WTC11 (cell line): ENCODE measurements around the gene HJURP. TPM values are rescaled to one million over a fixed set of nuclear protein-coding genes. Genes with fewer than 3 reads are reported as not detected.

Experiments used
- ATAC-seq: fragments of 200-7000 bp; cut with Tn5 transposase; 2 replicates; pipeline ENCODE4 v1.10.0; 2021; ENCODE audit warnings: mild to moderate bottlenecking, moderate library complexity
- CTCF ChIA-PET: fragments of 300-600 bp; sonication (Branson Sonifier 250); formaldehyde crosslinking; loops from one replicate; lab custom pipeline; 2021; ENCODE audit warnings: antibody characterized with exemption; lab: Charles Lee
- POLR2A ChIA-PET: fragments of 350-600 bp; sonication (Branson Sonifier 250); formaldehyde crosslinking; loops from one replicate; lab custom pipeline; 2021; ENCODE audit warnings: antibody characterized with exemption; lab: Charles Lee
- DNase-seq: peaks from one replicate; pipeline ENCODE4 v3.0.0; 2021; ENCODE audit warnings: low spot score
- H3K27ac Mint-ChIP-seq: 2 replicates; pipeline ENCODE4 v1.8.0; 2021; ENCODE audit warnings: mixed read lengths
- H3K27me3 Mint-ChIP-seq: 2 replicates; pipeline ENCODE4 v1.8.0; 2021; ENCODE audit warnings: low read depth, mild to moderate bottlenecking, moderate library complexity, mixed read lengths
- H3K36me3 Mint-ChIP-seq: 2 replicates; pipeline ENCODE4 v1.8.0; 2021; ENCODE audit warnings: mixed read lengths
- H3K4me1 Mint-ChIP-seq: 2 replicates; pipeline ENCODE4 v1.8.0; 2022; ENCODE audit warnings: mixed read lengths
- H3K4me3 Mint-ChIP-seq: 2 replicates; pipeline ENCODE4 v1.8.0; 2021; ENCODE audit warnings: mild to moderate bottlenecking, moderate library complexity, mixed read lengths
- H3K9me3 Mint-ChIP-seq: 2 replicates; pipeline ENCODE4 v1.8.0; 2021; ENCODE audit warnings: mixed read lengths
- CREB1 ChIP-seq: sonication (generic); formaldehyde crosslinking; IDR thresholded peaks from 2 replicates; pipeline ENCODE4 v1.8.0; 2023; ENCODE audit warnings: mild to moderate bottlenecking, missing genetic modification reagents
- FOXP1 ChIP-seq: sonication (generic); formaldehyde crosslinking; IDR thresholded peaks from 2 replicates; pipeline ENCODE4 v1.8.0; 2022; ENCODE audit warnings: missing genetic modification reagents, mild to moderate bottlenecking, moderate library complexity, borderline replicate concordance
- NFE2L1 ChIP-seq: sonication (generic); formaldehyde crosslinking; IDR thresholded peaks from 2 replicates; pipeline ENCODE4 v1.8.1; 2023; ENCODE audit warnings: missing genetic modification reagents
- NFYB ChIP-seq: sonication (generic); formaldehyde crosslinking; conservative IDR thresholded peaks from 2 replicates; pipeline ENCODE4 v1.8.0; 2022; ENCODE audit warnings: low read depth, missing genetic modification reagents
- NR3C1 ChIP-seq: sonication (generic); formaldehyde crosslinking; conservative IDR thresholded peaks from 2 replicates; pipeline ENCODE4 v1.8.1; 2023; ENCODE audit warnings: low read depth, mild to moderate bottlenecking, missing genetic modification reagents
- ZNF423 ChIP-seq: fragments of 250-450 bp; sonication (Bioruptor Pico); IDR thresholded peaks from 2 replicates; pipeline ENCODE4 v2.1.2; 2022; ENCODE audit warnings: mild to moderate bottlenecking, moderate library complexity
- total RNA-seq: library from RNA; stranded (reverse); gene quantifications from 3 replicates; pipeline ENCODE4 v1.2.3, GENCODE V29; 2021
- TF ChIP-seq, protein P1 (sequence below): sonication (generic); formaldehyde crosslinking; IDR thresholded peaks from 2 replicates; pipeline ENCODE4 v1.8.0; 2023; ENCODE audit warnings: missing genetic modification reagents, mild to moderate bottlenecking, borderline replicate concordance
- TF ChIP-seq, protein P2 (sequence below): fragments of 250-450 bp; sonication (Bioruptor Pico); IDR thresholded peaks from 2 replicates; pipeline ENCODE4 v1.9.0; 2021; ENCODE audit warnings: moderate library complexity, mild to moderate bottlenecking, inconsistent platforms, borderline replicate concordance
- TF ChIP-seq, protein P3 (sequence below): fragments of 250-450 bp; sonication (Bioruptor Pico); conservative IDR thresholded peaks from 2 replicates; pipeline ENCODE4 v1.9.0; 2021; ENCODE audit warnings: mild to moderate bottlenecking
- TF ChIP-seq, protein P4 (sequence below): sonication (generic); formaldehyde crosslinking; IDR thresholded peaks from 2 replicates; pipeline ENCODE4 v1.8.0; 2023; ENCODE audit warnings: mild to moderate bottlenecking, missing genetic modification reagents
- TF ChIP-seq, protein P5 (sequence below): sonication (generic); formaldehyde crosslinking; IDR thresholded peaks from 2 replicates; pipeline ENCODE4 v1.8.0; 2022; ENCODE audit warnings: missing genetic modification reagents
- TF ChIP-seq, protein P6 (sequence below): sonication (generic); formaldehyde crosslinking; IDR thresholded peaks from 2 replicates; pipeline ENCODE4 v1.8.1; 2023; ENCODE audit warnings: mild to moderate bottlenecking, missing genetic modification reagents
- TF ChIP-seq, protein P7 (sequence below): sonication (generic); formaldehyde crosslinking; IDR thresholded peaks from 2 replicates; pipeline ENCODE4 v1.8.1; 2023; ENCODE audit warnings: mild to moderate bottlenecking, moderate library complexity, missing genetic modification reagents

HJURP gene
- total RNA-seq, 1 experiment from 2014 or later, result 83.7 TPM

DNA sequence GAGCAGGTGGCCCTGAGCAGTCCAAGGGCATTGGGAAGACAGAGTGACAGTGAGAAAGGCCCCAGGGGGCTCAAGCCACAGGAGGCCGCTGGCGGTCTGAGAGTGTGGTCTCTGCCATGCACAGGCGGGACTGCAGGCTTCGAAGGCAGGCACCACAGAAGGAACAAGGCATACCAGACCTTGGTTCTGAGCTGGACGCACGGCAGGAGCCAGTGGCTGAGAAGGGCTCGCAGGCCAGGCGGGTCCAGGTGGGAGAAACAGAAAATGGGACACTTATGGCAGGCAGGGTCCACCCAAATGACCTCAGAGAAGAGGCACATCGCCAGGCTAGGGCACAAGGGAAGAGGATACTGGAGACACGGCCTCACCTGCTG is 14.9 kb downstream of the HJURP start:
- TF ChIP-seq, protein P1, sequence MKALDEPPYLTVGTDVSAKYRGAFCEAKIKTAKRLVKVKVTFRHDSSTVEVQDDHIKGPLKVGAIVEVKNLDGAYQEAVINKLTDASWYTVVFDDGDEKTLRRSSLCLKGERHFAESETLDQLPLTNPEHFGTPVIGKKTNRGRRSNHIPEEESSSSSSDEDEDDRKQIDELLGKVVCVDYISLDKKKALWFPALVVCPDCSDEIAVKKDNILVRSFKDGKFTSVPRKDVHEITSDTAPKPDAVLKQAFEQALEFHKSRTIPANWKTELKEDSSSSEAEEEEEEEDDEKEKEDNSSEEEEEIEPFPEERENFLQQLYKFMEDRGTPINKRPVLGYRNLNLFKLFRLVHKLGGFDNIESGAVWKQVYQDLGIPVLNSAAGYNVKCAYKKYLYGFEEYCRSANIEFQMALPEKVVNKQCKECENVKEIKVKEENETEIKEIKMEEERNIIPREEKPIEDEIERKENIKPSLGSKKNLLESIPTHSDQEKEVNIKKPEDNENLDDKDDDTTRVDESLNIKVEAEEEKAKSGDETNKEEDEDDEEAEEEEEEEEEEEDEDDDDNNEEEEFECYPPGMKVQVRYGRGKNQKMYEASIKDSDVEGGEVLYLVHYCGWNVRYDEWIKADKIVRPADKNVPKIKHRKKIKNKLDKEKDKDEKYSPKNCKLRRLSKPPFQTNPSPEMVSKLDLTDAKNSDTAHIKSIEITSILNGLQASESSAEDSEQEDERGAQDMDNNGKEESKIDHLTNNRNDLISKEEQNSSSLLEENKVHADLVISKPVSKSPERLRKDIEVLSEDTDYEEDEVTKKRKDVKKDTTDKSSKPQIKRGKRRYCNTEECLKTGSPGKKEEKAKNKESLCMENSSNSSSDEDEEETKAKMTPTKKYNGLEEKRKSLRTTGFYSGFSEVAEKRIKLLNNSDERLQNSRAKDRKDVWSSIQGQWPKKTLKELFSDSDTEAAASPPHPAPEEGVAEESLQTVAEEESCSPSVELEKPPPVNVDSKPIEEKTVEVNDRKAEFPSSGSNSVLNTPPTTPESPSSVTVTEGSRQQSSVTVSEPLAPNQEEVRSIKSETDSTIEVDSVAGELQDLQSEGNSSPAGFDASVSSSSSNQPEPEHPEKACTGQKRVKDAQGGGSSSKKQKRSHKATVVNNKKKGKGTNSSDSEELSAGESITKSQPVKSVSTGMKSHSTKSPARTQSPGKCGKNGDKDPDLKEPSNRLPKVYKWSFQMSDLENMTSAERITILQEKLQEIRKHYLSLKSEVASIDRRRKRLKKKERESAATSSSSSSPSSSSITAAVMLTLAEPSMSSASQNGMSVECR (CRISPR knock-in tag), result 0 out of 2 replicates have a peak, but pooled peaks have one; percentile 32
- TF ChIP-seq, protein P2, sequence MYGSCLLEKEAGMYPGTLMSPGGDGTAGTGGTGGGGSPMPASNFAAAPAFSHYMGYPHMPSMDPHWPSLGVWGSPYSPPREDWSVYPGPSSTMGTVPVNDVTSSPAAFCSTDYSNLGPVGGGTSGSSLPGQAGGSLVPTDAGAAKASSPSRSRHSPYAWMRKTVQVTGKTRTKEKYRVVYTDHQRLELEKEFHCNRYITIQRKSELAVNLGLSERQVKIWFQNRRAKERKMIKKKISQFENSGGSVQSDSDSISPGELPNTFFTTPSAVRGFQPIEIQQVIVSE (CRISPR knock-in tag), result no peak
- no peaks in the 10 kb centered on the region for H3K9me3 Mint-ChIP-seq
- peaks cover 13% of the 10 kb centered on the region for H3K4me1 Mint-ChIP-seq
- ATAC-seq, result no peak
- H3K27me3 Mint-ChIP-seq, result no peaks in the 10 kb centered on the region
- H3K36me3 Mint-ChIP-seq, result peaks cover 98% of the 10 kb centered on the region
- no peak overlapping the region for H3K4me3 Mint-ChIP-seq
- CTCF ChIA-PET, result no interaction called here
- no peak for DNase-seq
- peak overlapping the region; percentile 73; the same call in 1 of the 2 replicates for H3K27ac Mint-ChIP-seq
- POLR2A ChIA-PET, result no interaction called here

DNA sequence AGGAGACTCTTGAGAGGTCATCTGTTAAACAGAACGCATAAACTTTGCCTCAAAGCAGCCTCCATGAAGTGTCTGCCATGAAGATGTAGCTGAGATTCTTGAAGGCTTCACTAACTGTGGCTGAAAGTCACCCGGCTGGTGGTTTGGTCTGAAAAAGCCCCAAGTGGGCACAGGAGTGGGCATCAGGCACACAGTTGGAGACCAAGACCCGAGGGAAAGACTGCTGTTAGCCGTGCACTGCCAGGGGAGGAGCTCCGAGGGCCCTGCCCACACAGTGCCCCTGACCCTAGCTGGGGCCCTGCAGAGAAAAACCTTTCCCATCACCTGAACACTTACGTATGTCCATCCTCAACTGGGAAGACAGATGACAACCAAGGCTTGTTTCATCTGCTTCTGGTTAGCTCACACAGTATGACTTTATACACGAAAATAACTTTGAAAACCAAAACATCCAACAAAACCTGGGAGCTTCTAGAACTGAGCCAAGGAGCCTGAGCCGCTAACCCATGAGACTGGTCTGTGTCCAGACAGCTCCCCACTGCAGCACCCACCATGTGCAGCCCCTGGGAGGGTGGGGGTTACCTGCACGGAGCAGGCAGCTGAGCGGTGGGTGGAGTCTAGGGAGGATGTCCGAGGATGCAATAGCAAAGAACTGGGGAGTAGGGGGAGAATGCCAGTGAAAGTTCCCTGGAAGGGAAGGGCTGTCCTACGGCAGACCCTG is 15.4 kb downstream of the HJURP start:
- H3K27ac Mint-ChIP-seq, result peak overlapping the region; percentile 73
- no peak for ATAC-seq
- peaks cover 96% of the 10 kb centered on the region for H3K36me3 Mint-ChIP-seq
- no peaks in the 10 kb centered on the region for H3K27me3 Mint-ChIP-seq
- peaks cover 13% of the 10 kb centered on the region for H3K4me1 Mint-ChIP-seq
- DNase-seq, result no peak
- H3K9me3 Mint-ChIP-seq, result no peaks in the 10 kb centered on the region
- CTCF ChIA-PET, result no interaction called here
- TF ChIP-seq, protein P2 (CRISPR knock-in tag), result no peak
- no peak for TF ChIP-seq ZNF423 (CRISPR knock-in tag)
- TF ChIP-seq NR3C1, result no peak
- no peak for TF ChIP-seq NFYB
- TF ChIP-seq, protein P3, sequence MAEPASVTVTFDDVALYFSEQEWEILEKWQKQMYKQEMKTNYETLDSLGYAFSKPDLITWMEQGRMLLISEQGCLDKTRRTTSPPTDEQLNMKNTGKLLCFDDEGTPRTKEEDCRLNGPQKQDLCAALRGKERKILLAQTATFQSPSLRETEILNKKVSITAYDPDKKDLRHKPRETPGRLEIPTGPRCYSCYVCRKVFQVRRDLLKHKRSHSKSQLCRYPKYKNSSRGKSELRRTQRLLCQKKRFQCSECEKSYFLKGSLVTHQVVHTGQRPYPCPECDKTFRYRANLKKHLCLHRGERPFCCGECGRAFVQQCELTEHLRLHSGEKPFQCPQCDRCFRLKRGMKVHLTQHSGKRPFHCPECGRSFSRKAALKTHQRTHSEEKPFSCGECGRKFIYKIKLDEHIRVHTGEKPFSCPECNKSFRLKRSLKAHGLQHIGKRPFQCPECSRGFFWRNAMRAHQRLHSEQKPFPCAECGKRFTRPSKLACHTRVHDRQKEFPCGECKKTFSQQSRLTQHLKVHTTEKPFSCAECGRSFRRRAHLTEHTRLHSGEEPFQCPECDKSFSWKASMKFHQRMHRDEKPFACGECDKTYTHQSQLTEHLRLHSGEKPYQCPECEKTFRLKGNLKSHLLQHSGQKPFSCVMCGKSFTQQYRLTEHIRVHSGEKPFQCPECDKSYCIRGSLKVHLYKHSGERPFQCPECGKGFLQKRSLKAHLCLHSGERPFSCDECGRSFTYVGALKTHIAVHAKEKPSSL, result no peak
- TF ChIP-seq, protein P4, sequence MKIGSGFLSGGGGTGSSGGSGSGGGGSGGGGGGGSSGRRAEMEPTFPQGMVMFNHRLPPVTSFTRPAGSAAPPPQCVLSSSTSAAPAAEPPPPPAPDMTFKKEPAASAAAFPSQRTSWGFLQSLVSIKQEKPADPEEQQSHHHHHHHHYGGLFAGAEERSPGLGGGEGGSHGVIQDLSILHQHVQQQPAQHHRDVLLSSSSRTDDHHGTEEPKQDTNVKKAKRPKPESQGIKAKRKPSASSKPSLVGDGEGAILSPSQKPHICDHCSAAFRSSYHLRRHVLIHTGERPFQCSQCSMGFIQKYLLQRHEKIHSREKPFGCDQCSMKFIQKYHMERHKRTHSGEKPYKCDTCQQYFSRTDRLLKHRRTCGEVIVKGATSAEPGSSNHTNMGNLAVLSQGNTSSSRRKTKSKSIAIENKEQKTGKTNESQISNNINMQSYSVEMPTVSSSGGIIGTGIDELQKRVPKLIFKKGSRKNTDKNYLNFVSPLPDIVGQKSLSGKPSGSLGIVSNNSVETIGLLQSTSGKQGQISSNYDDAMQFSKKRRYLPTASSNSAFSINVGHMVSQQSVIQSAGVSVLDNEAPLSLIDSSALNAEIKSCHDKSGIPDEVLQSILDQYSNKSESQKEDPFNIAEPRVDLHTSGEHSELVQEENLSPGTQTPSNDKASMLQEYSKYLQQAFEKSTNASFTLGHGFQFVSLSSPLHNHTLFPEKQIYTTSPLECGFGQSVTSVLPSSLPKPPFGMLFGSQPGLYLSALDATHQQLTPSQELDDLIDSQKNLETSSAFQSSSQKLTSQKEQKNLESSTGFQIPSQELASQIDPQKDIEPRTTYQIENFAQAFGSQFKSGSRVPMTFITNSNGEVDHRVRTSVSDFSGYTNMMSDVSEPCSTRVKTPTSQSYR (CRISPR knock-in tag), result no peak
- TF ChIP-seq CREB1 (CRISPR knock-in tag), result no peak
- no peak for TF ChIP-seq FOXP1 (CRISPR knock-in tag)
- TF ChIP-seq, protein P5, sequence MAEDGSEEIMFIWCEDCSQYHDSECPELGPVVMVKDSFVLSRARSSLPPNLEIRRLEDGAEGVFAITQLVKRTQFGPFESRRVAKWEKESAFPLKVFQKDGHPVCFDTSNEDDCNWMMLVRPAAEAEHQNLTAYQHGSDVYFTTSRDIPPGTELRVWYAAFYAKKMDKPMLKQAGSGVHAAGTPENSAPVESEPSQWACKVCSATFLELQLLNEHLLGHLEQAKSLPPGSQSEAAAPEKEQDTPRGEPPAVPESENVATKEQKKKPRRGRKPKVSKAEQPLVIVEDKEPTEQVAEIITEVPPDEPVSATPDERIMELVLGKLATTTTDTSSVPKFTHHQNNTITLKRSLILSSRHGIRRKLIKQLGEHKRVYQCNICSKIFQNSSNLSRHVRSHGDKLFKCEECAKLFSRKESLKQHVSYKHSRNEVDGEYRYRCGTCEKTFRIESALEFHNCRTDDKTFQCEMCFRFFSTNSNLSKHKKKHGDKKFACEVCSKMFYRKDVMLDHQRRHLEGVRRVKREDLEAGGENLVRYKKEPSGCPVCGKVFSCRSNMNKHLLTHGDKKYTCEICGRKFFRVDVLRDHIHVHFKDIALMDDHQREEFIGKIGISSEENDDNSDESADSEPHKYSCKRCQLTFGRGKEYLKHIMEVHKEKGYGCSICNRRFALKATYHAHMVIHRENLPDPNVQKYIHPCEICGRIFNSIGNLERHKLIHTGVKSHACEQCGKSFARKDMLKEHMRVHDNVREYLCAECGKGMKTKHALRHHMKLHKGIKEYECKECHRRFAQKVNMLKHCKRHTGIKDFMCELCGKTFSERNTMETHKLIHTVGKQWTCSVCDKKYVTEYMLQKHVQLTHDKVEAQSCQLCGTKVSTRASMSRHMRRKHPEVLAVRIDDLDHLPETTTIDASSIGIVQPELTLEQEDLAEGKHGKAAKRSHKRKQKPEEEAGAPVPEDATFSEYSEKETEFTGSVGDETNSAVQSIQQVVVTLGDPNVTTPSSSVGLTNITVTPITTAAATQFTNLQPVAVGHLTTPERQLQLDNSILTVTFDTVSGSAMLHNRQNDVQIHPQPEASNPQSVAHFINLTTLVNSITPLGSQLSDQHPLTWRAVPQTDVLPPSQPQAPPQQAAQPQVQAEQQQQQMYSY, result no peak
- TF ChIP-seq NFE2L1 (CRISPR knock-in tag), result no peak
- TF ChIP-seq, protein P6, sequence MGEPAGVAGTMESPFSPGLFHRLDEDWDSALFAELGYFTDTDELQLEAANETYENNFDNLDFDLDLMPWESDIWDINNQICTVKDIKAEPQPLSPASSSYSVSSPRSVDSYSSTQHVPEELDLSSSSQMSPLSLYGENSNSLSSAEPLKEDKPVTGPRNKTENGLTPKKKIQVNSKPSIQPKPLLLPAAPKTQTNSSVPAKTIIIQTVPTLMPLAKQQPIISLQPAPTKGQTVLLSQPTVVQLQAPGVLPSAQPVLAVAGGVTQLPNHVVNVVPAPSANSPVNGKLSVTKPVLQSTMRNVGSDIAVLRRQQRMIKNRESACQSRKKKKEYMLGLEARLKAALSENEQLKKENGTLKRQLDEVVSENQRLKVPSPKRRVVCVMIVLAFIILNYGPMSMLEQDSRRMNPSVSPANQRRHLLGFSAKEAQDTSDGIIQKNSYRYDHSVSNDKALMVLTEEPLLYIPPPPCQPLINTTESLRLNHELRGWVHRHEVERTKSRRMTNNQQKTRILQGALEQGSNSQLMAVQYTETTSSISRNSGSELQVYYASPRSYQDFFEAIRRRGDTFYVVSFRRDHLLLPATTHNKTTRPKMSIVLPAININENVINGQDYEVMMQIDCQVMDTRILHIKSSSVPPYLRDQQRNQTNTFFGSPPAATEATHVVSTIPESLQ (CRISPR knock-in tag), result no peak
- TF ChIP-seq, protein P7, sequence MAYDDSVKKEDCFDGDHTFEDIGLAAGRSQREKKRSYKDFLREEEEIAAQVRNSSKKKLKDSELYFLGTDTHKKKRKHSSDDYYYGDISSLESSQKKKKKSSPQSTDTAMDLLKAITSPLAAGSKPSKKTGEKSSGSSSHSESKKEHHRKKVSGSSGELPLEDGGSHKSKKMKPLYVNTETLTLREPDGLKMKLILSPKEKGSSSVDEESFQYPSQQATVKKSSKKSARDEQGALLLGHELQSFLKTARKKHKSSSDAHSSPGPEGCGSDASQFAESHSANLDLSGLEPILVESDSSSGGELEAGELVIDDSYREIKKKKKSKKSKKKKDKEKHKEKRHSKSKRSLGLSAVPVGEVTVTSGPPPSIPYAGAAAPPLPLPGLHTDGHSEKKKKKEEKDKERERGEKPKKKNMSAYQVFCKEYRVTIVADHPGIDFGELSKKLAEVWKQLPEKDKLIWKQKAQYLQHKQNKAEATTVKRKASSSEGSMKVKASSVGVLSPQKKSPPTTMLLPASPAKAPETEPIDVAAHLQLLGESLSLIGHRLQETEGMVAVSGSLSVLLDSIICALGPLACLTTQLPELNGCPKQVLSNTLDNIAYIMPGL (CRISPR knock-in tag), result no peak
- no peak overlapping the region for H3K4me3 Mint-ChIP-seq
- POLR2A ChIA-PET, result no interaction called here
